HG03457 (cell line): ENCODE data around the gene DAPK2.
"Not testable (repeated sequence)": the region's sequence is repeated elsewhere in the genome, so short reads cannot be mapped to it uniquely, and the experiment has no call there.

ENCODE experiments used
- ATAC-seq: cut with Tn5 transposase; IDR thresholded peaks from one replicate; pipeline ENCODE4 v1.9.1; 2021; ENCODE audit warnings: moderate number of reproducible peaks; ENCODE audit not compliant: unreplicated experiment

The DAPK2 gene

DNA sequence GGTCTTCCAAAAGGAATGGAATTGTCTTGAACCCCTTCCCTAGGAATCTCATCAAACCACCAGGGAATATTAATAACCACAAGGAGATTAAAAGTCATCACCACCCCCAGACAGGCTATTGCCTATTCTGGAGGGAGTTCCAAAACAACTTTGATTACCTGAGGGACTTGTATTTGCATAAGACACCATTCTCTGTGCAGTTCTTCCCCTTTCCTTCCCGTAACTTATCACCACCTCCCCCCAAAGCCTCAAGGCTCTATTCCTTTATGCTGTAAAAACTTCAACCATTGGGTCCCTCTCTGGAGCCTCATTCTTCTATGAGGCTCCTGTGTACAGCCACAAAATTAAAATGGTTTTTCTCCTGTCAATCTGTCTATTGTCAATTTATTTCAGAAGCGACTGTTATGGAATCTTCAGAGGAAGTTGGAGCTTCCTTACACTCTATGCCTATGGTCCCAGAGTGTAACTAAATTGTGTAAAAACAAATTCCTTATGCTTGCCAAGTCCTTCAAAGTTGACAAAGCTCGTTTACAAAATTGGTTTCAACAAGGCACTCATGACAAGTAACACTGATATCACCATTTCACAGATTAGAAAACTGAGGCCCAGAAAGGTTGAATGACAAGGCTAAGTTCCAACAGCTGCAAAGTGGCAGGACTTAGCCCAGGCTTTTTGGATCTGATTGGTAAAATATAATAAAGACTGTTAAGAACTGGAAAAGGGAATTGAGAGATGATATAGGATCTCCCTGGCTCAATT lies 144.2 kb downstream of the DAPK2 start:
- no peak for ATAC-seq

DNA sequence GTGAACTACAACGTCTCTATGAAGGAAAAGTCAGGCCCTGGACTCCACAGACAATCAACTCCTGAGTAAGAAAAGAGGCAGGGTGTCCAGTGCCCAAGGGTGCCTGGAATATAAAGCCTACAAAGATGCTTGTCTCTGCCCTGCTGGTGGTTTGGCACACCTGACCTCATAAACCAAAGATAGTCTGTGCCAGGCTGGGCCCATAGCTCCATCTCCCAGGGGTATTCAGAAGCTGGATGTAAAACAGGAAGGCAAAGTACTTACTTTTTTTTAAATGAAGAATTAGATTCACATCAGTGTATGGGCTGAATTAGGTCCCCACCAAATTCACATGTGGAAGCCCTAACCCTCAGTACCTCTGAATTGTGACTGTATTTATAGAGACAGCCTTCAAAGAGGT lies 146.0 kb downstream of the DAPK2 start:
- no peak for ATAC-seq

DNA sequence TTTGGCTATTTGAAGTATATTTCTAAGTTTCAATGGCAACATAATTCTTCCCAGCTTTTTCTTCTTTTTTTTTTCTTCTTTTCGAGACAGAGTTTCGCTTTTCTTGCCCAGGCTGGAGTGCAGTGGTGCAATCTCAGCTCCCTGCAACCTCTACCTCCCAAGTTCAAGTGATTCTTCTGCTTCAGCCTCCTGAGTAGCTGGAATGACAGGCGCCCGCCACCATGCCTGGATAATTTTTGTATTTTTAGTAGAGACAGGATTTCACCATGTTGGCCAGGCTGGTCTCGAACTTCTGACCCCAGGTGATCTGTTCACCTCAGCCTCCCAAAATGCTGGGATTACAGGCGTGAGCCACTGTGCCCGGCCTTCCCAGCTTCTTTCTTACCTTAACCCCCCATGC lies 146.7 kb downstream of the DAPK2 start:
- not testable (repeated sequence) for ATAC-seq

DNA sequence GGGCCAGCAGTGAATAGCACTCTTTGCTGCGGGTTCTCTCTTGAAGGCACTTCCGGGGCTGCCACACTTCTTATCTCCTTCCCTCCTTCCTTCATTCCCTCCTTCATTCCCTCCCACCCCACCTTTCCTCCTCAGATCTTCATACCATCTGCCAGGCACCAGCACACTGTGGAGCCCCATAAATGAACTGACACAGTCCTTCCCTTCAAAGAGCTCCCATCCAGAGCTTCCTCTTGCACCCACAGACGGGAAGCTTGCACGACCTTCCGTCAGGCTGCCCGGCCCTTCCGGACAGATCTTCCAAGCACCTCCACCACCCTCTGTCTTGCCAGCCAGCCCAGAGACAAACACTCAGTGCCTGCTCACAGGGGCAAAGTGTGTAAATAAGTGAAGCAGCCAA lies 147.1 kb downstream of the DAPK2 start:
- no peak for ATAC-seq

DNA sequence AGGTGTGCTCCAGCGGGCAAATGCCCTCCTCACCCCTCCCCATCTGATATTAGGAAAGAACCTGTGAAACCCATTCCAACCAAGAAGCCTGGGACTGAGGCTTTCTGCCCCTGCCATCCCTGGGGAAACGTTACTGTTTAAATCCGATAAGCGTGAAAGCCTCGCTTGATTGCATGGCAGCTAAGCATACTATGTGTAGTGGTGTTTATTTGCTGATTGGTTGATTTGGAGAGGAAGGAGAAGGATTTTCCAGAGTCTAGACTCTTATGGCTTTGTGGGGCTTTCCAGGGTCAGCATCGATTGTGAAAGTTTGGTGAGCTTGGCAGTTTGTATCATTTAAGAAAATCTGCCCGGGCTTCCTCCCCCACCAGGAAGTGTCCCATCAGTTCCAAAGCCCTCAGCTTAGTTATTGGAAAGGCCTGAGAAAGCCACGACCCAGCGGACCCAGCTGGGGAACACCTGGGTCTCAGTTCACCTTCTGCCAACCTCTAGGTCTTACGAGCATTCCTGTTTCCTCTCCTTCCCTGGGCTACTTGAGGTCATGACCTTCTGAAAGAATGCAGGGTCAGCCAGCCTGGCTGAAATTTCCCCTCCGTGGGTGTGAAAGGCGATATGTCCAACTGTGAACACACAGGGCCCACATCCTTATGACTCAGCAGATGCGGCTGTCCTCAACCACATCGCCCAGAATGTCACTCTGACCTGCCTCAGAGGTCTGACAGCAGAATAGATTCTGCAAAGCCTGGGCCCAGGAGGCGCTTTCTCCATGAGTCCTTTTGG lies 149.8 kb downstream of the DAPK2 start:
- peak; percentile 60 for ATAC-seq

DNA sequence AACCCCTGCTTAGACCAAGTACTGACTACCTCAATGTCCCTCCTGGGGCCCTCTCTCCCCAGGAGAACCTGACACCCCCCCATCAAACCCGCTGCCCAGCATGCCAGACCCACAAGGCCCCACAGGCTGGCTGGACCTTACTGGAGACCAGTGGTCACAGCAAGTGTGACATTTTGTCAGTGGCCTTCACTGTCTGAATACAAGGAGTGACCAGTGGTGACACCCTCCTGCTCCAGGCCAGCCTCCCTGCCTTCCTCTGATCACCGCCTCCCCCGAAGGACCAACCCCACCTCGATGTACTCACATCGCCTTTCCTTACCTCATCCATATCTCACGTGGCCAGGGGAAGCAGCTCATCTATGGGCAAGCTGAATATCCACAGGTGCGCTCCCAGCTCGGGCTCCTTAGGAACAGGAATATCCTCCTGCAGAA lies 150.5 kb downstream of the DAPK2 start:
- no peak for ATAC-seq

DNA sequence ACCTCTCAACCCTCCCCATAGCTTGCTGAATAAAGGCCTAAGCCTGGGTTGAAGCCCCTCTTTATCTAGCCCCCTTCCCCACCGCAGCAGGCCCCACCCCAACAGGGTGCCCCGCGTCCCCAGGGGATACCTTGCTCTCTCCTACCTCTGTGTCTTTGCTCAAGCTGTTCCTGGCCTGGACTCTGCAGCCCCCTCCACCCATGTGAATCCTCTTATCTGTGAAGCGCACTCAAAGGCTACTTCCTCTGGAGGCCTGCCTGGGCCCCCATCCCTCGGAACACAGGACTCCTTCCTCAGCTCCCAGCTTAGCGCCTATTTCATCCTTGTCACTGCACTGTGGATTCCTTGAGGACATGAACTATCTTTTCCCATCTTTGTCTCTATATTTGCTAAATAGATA lies 151.1 kb downstream of the DAPK2 start:
- ATAC-seq, result no peak

DNA sequence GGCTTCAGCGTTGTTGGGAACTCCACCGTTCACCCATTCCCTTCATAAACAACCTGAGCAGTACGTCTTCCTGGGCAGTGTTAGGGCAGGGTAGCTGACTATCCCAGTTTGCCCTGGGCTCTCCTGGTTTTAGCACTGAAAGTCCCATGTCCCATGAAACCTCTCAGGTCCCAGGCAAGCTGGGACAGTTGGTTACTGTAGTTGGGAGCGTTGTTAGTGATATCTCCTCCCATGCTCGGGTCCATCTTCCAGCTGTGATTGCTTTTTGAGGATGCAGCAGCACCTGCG lies 151.7 kb downstream of the DAPK2 start:
- ATAC-seq, result no peak

DNA sequence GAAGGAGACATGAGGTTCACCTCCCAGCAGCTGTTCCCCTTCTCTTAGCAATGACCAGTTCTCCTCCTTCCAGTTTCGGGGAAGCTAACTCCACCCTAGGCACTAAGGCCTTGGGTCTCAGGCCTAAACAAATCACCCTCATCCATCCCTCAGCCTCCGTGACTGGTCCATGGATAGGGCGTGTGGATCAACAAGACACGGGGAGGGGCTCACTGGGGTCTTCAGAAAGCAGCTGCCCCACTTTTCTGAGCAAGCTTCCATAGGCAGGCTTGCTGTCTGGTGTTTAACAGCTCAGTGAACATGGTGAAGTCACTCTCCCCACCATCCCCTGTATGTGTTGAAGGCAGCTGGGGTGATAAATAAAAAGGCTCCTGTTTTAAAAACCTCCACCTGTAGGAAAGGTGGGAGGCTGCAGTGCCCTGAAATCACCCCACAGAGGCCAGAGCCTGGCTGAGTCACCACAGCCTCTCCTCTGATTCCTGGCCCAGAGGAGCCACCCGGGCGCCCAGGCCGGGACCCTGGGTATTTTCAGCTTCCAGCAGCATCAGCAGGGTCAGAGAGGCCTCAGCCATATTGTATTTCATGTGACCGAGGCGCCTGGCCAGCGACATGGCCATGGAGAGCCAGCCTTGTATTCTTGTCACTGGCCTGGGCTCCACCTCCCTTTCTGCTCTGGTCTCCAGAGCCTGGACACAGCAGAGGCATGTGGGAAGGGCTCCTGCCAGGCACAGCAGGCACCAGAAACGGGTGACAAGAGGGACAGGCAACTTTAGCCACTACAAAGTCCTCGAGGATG lies 152.2 kb downstream of the DAPK2 start:
- ATAC-seq, result no peak

DNA sequence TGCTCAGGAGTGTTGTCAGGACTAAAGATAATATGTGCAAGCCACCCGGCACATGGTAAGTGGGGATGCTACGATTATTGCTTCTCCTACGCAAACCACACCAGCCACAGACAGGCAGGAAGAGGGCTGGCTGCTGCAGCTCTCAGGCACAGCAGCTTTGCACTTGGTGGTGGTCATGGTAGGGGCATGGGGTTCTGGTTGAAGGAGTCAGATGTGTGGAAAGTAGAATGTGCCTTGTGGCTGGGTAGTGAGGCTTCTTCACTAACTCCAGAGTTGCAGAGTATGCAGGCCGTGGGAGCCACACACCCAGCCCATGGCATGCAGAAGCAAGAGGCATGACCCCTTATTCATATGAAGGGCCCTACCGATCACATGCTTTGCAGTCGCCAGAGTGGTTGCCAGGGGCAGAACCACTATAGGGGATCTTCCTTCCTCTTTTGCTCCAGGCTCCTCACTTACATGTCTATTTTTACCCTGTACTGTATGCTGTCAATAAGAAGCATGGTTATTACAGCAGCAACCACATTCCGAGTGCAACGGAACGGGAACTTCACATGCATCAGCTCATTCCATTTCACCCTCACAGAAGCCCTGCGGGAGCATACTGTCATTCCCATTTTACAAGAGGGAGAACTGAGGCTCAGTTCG lies 153.4 kb downstream of the DAPK2 start:
- no peak for ATAC-seq

DNA sequence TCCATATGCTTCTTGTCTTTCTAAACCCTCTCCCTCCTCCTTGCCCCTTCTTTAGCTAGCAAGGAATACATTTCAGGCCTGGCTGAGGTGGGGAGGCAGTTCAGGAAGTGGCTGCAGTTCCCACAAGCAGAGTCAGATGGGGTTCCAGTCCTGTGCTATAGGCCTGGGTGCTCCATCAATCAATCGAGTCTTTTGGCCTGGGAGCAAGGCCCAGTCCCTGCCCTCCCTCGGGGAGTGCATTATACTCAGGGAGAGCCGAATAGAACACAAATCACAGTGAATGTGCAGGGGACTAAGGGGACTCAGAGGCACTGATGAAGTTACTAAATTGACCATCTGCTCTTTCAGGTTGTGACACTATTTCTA lies 154.5 kb downstream of the DAPK2 start:
- ATAC-seq, result no peak

DNA sequence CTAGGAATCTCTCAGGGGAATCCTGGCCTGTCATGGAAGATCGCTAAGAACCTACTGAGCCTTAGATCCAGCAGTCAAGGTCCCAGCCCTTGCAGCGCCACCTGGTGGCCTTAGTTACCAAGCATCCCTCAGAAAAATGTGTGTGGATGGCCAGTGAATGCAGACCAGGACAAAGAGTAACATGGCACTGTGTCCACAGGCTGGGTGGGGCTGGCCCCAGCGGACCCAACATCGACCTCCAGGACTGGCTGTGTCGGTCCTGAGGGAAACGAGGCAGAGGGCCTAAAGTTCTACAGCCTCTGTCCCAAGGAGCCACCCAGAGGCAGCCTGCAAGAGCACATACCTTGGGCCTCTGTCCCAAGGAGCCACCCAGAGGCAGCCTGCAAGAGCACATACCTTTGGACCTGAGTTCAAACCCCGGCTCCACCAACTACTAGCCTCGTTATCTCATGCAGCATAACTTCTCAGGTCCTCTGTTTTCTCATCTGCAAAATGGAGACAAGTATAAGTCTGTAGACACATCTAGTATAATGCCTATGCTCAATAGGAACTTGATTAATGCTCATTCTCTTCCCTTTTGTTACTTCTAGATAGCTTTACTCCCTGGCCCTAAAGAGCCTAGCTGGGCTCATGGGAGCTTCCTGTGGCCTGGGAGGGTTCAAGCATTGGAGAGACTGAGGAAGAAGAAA lies 155.1 kb downstream of the DAPK2 start:
- no peak for ATAC-seq

DNA sequence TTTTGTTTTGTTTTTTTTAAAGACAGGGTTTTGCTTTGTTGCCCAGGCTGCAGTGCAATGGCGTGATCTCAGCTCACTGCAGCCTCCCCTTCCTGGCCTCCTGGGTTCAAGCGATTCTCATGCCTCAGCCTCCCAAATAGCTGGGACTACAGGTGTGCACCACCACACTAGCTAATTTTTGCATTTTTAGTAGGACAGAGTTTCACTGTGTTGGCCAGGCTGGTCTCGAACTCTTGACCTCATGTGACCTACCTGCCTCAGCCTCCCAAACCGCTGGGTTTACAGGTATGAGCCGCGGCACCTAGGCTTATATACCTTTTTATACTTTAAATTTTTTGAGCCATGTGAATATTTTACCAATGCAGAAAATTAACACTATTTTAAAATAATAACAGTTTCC lies 155.7 kb downstream of the DAPK2 start:
- ATAC-seq, result no peak

DNA sequence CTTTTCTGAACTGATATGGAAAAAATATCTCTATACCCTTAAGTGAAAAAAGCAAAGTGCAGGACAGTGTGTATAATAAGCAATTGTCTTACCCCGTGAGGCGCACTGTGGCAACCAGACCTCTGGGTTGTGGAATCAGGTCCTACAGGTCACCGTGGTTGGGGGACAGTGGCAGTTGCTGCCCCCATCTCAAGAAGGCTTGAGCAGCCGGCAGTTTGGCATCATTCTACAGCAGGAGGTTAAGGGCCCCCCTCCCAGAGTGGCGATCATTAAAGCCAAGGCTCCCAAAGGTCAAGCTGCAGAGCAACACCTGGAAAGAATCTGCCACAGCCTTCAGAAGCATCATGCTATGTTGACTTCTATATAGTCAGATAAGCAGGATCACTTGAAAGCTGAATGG lies 156.5 kb downstream of the DAPK2 start:
- ATAC-seq, result no peak

DNA sequence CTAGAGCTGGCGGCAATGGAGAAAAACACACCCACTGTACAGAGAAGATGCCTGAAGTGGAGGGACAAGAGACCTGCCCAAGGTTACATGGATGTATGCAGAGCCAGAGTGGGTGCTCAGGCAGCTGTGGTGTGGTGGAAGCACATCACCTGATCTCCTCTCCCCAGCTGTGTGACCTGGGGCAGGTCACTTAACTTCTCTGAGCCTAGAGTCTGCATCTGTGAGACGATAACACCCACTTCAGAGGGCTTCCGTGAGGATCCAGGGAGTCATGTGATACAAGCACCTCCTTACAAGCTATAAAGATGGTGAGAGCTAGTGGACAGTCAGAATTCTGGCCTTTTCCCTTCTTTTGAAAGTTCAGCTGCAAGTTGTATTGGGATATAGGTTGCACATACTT lies 157.5 kb downstream of the DAPK2 start:
- no peak for ATAC-seq

DNA sequence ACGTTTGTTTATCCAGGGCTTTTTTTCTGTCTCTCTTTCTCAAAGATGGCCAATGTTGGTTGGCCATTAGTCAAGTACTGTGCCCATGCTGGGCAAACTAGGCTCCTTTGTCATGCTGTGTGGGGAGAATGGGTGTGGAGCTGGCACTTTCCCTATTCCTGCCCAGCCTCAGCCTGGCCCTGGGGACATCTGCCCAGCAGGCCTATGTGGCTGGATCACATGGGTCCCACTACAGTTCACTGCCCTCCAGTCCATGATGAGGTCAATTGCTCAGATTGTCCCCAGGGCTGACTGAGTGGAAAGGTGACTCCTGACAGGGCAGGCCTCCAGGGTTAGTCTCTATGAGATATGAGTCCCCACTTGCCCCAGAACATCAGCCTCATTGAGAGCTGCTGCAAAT lies 158.1 kb downstream of the DAPK2 start:
- no peak for ATAC-seq

DNA sequence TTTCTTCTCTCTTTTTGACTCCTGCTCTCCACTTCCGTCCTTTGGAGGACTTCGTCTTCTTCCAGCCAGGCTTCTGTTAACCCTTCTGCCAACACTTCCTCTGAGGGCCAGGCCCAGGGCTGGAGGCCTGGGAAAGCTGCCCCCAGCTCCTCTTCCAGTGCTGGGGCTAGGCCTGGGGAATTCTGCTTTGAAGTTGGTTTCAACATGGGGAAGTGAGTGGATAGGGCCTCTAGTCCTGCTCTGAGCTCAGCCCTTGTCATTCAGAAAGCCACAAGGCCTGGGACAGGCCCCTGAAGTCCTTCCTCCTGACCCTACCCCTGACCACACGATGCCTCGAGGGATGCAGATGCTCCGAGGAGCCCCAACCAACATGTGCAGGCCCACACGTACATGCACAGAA lies 158.7 kb downstream of the DAPK2 start:
- no peak for ATAC-seq

DNA sequence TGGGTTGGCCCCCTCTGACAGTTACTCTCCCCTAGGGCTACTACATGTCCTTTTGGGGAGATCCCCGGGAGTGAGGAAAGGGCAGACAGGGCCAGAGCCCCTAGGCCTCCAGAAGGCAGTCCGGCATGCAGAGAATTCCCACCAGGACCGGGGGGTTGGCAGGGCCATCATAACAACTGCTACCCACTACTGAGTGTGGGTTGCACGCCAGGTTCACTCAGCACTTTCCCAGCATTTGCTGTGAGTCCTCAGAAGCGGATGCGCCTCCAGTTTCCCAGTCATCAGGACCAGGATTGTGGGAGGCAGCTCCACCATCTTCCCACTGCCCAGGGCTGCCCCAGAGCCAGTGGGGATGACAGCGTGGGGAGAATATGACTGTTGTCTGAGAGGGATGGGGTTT lies 161.3 kb downstream of the DAPK2 start:
- ATAC-seq, result no peak

DNA sequence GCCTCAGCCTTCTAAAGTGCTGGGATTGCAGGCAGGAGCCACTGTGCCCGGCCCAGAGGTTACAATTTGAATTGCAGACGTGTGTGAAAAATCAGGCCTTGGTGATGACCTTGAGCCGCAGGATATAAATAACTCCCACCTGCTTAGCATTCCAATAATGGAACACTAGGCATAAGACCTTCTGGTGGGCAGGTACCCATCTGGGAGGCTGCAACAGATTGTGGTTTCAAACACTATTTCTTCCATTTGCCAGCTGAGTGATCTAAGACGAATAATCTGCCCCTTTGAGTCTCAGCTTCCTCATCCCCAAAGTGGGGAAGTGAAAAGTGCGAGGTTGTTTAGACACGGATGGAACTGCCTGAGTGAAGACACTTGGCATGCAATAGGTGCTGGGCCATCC lies 164.9 kb downstream of the DAPK2 start:
- no peak for ATAC-seq

DNA sequence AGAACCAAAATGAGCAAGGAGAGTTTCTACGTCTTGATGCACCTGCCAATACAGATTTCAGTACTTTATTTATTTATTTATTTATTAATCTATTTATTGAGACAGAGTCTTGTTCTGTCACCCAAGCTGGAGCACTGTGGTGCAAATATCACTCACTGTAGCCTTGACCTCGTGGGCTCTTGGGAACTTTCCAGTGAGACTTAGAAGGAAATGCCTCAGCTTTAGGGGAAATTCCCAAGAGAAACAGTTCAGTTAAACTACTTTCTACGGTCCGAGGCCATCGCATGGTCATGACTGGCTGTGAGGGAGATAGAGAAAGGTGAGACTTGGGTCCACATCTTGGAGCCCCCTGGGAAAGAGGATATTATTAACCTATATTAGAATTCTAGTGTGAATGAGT lies 165.5 kb downstream of the DAPK2 start:
- ATAC-seq, result no peak

DNA sequence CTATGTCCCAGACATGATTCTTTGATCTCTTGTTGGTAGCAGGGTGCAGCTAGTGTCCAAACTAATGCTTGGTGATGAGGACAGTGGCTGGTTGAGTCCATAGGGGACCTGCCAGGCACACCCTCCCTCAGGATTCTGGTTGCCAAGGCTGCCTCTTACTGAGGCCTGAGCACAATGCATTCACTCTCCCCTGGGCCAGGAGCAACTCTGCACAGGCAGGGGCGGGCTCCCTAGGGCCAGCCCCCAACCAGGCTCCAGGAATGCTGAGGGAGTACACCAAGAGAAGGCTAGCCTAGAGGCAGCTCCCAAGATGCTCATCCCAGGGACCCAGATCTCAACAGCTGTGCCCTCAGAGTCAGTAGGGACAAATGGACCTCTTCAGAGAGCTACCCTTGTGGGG lies 166.3 kb downstream of the DAPK2 start:
- no peak for ATAC-seq
